ENCODE results near the gene ABHD3. TPM values are rescaled to one million over a fixed set of nuclear protein-coding genes. Genes with fewer than 3 reads are reported as not detected.

ABHD3 gene
- total and polyA plus RNA-seq, 11 donors = 2.1 to 15.6 (median 4.8) TPM

- Histone ChIP-seq H3K27me3 (no peaks in the 10 kb centered on the region), H3K27ac (no peak overlapping the region), H3K9me3 (no peaks in the 10 kb centered on the region), H3K36me3 (no peaks in the 10 kb centered on the region), H3K4me3 (no peak overlapping the region), H3K4me1 (peaks cover 0 to 50% (median 27%) of the 10 kb centered on the region in 12 donors)
- no peak for TF ChIP-seq POLR2A (IDR thresholded peaks at IDR 0.05)
- TF ChIP-seq, protein P1, sequence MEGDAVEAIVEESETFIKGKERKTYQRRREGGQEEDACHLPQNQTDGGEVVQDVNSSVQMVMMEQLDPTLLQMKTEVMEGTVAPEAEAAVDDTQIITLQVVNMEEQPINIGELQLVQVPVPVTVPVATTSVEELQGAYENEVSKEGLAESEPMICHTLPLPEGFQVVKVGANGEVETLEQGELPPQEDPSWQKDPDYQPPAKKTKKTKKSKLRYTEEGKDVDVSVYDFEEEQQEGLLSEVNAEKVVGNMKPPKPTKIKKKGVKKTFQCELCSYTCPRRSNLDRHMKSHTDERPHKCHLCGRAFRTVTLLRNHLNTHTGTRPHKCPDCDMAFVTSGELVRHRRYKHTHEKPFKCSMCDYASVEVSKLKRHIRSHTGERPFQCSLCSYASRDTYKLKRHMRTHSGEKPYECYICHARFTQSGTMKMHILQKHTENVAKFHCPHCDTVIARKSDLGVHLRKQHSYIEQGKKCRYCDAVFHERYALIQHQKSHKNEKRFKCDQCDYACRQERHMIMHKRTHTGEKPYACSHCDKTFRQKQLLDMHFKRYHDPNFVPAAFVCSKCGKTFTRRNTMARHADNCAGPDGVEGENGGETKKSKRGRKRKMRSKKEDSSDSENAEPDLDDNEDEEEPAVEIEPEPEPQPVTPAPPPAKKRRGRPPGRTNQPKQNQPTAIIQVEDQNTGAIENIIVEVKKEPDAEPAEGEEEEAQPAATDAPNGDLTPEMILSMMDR (IDR thresholded peaks at IDR 0.05) = no peak
- WGBS, 4 donors = 75 to 97% (median 90%) methylated on average over 5 of the region's 5 CpGs
- intact Hi-C loops (cut with DNase I) = loop anchor here in 3 of 10 donors (10.0 kb wide), 3 partner anchors 50 to 140 kb away; partner anchors contain the start of genes ESCO1 (in 1 of the 3) and SNRPD1 (in 1 of the 3)
- DNase-seq (no peak), ATAC-seq (no peak)
These were observed 40.7 kb upstream of the ABHD3 start for GRCh38 chr18:21745231-21745630.

- H3K4me3 ChIP-seq = peak overlapping the region in 3 of 12 donors; percentile 87 to 90 (median 88)
- H3K9me3 ChIP-seq = no peaks in the 10 kb centered on the region
- 82 to 87% (median 85%) methylated on average over 7 of the region's 7 CpGs for WGBS, 4 donors
- H3K4me1 ChIP-seq = peaks cover 0 to 55% (median 29%) of the 10 kb centered on the region in 12 donors
- H3K27ac ChIP-seq = no peak overlapping the region
- no peak for ATAC-seq
- no peaks in the 10 kb centered on the region for H3K36me3 ChIP-seq
- intact Hi-C loops (cut with DNase I) = loop anchor here in 7 of 10 donors (5.0 to 10.0 kb wide), 7 partner anchors 36 to 141 kb away; partner anchors contain the start of genes ESCO1 (in 2 of the 7), SNRPD1 (in 2 of the 7) and ABHD3 (in 1 of the 7)
- H3K27me3 ChIP-seq = no peaks in the 10 kb centered on the region
- no peak for TF ChIP-seq POLR2A (IDR thresholded peaks at IDR 0.05)
- TF ChIP-seq, protein P1 (IDR thresholded peaks at IDR 0.05) = no peak
- no peak for DNase-seq
These were observed 38.7 kb upstream of the ABHD3 start for GRCh38 chr18:21743166-21743832.

DNA sequence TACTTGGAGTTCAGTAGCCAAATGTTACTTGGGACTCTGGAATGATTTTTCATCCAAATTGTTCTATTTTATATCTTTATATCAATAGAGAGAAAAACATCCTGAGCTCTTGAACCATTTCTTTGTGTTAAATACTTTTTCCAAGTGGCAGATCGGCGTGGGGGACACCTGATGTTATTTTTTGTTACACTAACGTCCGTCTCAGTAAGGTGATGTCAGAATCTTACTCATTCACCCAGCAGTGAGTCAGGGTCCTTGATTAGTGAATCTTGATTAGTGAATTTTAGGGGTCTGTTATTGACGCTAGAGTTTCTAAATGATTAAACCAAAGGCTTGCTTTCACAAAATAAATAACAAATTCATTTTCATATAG, 37.7 kb upstream of the ABHD3 start:
- WGBS, 4 donors = 50 to 66% (median 58%) methylated on average over 5 of the region's 5 CpGs
- no peaks in the 10 kb centered on the region for H3K27me3 ChIP-seq
- TF ChIP-seq, protein P1 (IDR thresholded peaks at IDR 0.05) = no peak
- TF ChIP-seq POLR2A (IDR thresholded peaks at IDR 0.05) = no peak
- intact Hi-C loops (cut with DNase I) = loop anchor here in 7 of 10 donors (5.0 to 10.0 kb wide), 7 partner anchors 35 to 140 kb away; partner anchors contain the start of genes ESCO1 (in 2 of the 7), SNRPD1 (in 2 of the 7) and ABHD3 (in 1 of the 7)
- H3K9me3 ChIP-seq = peaks cover 0 to 2% (median 0%) of the 10 kb centered on the region in 12 donors
- no peak for ATAC-seq
- DNase-seq = no peak
- H3K4me3 ChIP-seq = peak overlapping the region; percentile 71 to 96 (median 89)
- H3K36me3 ChIP-seq = no peaks in the 10 kb centered on the region
- peak overlapping the region in 2 of 12 donors; percentile 98 to 99 for H3K27ac ChIP-seq
- peaks cover 0 to 47% (median 27%) of the 10 kb centered on the region in 12 donors for H3K4me1 ChIP-seq

Data from heart left ventricle (tissue), 16 donors.